HG02852 (cell line): ENCODE measurements around the gene DNAAF5.
"Not testable (repeated sequence)": the region's sequence is repeated elsewhere in the genome, so short reads cannot be mapped to it uniquely, and the experiment has no call there.

ENCODE experiments used
- ATAC-seq: cut with Tn5 transposase; IDR thresholded peaks from one replicate; pipeline ENCODE4 v1.9.1; 2021; ENCODE audit warnings: mild to moderate bottlenecking, moderate library complexity; ENCODE audit not compliant: unreplicated experiment

DNAAF5 gene

DNA sequence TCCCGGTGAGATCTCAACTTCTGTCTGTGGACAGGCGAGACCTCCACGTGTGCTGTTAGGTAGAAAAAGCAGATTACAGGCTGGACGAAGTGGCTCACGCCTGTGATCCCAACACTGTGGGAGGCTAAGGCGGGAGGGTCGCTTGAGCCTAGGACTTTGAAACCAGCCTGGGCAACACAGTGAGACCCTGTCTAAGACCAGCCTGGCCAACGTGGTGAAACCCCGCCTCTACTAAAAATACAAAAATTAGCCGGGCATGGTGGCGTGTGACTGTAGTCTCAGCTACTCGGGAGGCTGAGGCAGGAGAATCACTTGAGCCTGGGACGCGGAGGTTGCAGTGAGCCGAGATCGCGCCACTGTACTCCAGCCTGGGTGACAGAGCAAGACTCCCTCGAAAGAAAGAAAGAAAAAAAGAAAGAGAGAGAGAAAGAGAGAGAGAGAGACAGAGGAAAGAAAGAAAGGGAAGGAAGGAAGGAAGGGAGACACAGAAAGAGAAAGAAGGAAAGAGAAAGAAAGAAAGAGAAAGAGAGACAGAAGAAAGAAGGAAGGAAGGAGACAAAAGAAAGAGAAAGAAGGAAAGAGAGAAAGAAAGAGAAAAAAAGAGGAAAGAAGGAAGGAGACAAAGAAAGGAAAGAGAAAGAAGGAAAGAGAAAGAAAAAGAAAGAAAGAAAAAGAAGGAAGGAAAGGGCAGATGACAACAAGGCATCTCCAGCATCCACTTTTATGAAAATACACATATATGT lies 76.2 kb downstream of the DNAAF5 start:
- ATAC-seq, result no peak

DNA sequence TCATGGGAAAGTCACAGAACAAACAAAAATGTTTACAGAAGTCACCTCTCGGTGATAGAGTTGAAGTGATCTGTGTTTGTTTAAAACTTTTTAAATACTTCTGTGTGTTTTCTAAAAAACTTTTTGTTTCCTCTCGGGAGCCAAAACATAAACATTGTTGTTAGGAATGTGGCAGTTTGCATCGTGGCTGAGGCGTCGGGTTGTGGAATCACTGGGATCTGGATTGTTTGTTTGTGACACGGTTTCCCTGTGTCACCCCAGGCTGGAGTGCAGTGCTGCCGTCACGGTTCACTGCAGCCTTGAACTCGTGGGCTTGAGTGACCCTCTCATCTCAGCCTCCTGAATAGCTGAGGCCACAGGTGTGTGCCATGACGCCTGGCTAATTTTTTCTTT lies 76.7 kb downstream of the DNAAF5 start:
- no peak for ATAC-seq

DNA sequence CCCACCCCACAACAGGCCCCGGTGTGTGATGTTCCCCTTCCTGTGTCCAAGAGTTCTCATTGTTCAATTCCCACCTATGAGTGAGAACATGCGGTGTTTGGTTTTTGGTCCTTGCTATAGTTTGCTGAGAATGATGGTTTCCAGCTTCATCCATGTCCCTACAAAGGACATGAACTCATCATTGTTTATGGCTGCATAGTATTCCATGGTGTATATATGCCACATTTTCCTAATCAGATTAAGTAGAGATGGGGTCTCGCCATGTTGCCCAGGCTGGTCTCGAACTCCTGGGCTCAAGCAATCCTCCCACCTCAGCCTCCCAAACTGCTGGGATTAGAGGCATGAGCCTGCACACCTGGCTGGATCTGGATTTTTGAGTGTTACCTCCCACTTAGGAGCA lies 77.3 kb downstream of the DNAAF5 start:
- ATAC-seq, result not testable (repeated sequence)

DNA sequence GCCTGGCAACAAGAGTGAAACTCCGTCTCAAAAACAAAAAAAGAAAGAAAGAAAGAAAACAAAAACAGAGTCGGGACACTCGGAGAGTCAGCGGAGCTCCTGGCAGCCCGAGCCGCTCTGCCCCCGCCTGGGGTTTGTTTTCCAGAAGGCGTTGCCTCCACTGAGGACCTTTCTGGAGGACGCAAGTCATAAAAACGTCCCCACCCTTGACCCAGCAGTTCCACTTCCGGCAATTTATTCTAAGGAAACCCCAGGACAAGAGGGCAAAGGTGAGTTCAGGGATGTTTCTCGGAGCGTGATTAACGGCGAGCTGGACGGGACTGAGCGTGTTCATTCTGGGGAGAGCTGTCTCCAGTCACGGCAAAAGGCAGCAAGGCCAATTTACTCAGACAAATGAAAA lies 78.8 kb downstream of the DNAAF5 start:
- ATAC-seq, result no peak

DNA sequence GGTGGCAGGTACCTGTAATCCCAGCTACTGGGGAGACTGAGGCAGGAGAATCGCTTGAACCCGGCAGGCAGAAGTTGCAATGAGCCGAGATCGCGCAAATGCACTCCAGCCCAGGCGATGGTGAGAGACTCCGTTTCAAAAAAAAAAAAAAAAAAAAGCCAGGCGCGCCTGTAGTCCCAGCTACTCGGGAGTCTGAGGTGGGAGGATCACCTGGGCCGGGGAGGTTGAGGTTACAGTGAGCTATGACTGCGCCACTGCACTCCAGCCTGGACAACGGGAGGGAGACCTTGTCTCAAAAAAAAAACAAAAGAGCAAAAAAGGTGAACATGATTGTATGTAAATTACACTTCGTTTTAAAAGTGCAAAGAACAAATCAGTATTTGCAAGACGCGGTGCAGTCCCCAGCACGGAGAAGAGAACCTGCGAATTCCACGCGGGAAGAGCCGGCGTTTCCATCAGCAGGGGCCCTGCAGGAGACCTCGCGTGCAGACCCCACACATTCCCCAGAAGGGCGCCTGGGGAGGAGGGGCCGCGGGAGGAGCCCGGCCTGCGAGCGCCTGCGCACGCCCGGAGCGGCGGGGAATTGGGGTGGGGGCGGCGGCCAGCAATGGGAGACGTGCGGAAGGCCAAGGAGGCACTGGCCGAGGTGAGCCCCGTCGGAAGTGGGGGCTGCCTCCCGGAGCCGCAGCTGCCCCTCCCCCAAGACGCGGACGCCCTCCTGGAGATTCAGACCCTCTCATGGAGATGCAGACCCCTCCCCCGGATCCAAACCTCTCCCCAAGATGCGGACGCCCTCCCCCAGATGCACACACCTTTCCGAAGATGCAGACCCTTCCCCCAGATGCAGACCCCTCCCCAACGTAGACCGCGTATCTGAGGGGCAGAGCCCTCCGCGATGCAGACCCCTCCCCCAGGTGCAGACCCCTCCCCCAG lies 89.1 kb downstream of the DNAAF5 start:
- no peak for ATAC-seq

DNA sequence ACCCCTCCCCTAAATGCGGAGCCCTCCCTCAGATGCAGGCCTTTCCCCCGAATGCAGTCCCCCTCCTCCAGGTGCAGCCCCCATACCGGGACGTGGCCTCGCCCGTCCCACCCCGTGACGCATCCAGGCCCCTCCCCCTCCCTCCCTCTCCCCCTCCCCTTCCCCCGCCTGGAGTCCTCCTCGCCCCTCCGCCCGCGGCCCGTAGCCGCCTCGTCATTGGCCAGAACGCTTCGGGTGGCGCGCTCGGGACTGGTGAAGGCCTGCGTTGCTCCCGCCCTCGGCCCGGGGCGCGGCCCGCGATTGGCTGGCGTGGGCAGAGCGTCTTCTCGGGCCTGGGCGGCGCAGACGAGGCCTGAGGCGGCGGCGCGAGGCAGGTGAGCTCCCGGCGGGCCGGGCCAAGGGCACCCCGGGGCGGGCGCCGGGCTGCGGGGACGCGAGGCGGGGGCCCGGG lies 89.8 kb downstream of the DNAAF5 start:
- ATAC-seq, result peak; percentile 87

DNA sequence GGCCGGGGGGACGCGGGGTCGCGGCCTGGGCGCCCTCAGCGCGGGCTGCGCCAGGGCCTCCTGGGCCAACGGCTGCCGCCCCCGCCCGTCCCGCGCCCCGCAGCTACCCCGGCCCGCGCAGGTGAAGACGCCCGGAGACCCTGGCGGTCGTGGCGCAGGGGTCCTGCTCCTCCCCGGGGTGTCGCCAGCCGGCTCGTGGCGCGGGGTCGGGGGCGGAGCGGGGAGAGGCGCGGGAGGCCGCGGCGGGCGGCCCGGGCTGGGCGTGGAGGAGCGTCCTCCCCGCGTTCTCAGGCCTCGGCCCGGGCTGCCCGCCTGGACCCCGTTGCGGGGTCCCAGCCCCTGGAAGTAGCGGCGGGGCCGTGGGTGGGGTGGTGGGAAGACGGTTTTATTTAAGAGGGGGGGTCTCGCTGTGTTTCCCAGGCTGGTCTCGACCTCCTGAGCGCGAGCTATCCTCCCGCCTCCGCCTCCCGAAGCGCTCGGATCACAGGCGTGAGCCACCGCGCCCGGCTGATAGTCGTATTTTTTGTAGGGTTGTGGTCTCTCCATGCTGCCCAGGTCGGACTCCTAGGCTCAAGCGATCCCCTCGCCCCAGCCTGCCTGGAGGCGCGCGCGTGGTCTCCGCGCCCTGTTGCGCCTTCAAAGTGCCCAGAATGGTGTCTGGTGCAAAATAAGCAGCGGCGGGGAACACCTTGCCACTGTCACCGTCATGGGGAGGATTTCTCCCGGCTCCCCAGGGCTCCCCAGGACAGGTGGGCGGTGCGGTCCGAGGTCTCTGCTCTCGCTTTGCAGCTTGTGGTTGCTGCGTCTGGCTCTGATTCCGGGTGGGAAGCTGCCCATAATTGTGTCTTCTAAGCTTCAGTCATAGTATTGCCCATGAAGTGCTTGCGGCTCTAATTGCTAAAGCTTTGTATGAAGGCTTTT lies 90.5 kb downstream of the DNAAF5 start:
- ATAC-seq, result peak; percentile 16

DNA sequence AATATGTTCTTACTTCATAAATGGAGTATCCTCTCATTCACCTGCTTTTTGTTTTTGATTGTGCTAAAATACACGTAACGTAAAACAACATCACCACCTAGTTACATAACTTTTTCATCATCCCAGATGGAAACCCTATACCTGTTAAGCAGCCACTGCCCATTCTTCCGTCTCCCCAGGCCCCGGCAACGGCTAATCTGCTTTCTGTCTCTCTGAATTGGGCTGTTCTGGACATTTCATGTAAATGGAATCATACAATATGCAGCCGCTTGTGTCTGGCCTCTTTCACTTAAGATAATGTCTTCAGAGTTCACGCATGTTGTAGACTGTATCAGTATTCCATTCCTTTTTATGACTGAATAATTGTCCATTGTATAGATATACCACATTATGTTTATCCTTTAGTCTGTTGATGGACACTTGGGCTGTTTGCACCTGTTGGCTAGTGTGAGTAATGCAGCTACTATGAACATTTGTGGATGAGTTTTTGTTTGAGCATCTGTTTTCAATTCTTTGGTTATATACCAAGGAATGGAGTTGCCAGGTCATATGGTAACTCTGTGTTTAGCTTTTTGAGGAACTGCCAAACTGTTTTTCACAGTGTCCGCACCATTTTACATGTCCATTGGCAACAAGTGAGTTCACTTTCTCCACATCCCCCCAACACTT lies 91.7 kb downstream of the DNAAF5 start:
- no peak for ATAC-seq

DNA sequence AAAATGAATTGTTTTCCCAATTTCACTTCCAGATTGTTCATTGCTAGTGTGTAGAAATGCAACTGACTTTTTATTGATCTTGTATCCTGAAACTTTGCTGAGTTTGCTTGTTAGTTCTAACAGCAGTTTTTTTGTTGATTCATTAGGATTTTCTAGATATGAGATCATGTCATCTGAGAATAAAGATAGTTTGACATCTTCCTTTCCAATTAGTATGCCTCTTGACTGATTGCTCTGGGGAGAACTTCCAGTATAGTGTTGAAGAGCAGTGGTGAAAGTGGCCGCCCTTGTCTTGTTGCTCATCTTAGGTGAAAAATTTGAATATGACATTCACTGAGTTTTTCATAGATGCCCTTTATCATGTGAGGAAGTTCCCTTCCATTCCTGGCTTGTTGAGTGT lies 93.8 kb downstream of the DNAAF5 start:
- no peak for ATAC-seq

DNA sequence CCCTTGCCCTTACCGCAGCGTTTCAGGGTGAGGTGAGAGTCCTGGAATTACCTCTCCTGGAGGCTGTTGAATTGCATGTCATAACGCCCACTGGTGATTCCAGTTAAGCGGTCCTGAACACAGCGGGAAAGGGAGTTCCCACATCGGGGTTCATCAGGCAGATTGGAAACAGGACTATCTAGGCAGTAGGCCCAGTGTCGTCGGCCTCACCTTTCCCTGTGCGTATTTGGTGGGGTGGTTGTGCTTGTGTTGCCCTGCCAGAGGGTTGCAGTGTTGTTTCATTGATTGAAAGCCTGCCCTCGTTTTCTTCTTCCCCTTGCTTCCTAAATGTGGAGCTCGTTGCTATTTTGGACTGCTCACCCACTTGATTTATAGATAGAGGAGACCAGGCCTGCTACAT lies 95.2 kb downstream of the DNAAF5 start:
- ATAC-seq, result no peak

DNA sequence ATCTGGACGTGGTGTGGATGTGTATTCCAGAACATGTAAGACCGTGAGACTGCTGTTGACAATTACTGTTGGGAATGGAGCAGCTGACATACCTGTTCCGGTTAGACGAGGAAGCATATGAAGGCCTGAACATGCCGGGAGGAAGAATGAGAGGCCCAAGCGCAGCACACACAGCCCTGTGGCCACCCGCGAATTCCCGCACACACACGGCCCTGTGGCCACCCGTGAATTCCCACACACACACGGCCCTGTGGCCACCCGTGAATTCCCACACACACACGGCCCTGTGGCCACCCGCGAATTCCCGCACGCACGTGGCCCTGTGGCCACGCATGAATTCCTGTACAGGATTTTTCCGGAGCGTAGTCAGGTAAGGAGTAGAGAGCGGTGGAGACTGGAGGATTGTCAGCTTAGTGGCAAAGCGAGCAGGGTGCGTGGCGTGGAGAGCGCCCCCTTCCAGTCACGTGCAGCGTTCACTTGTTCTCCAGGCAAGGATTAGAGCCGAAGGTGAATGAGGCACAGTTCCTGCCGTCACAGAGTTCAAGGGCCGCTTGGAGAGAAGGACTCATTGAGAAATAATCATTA lies 96.3 kb downstream of the DNAAF5 start:
- no peak for ATAC-seq

DNA sequence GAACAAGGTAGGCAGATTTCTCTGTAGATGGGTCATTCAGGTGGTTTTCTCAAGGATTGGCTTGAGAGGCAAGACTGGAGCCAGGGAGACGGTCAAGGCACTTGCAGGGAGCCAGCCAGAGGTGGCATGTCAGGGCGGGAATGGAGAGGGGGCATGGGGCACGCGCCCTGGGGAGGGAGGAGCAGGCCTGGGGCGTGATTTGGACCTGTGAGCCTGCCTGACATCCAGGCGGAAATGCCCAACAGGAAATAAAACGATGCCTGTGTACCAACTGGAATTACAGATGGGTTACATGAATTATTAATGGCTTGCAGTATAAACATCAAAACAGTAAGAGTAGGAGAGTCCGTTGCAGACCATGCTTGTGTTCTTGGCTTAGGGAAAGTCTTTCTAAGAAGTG lies 97.2 kb downstream of the DNAAF5 start:
- ATAC-seq, result no peak

DNA sequence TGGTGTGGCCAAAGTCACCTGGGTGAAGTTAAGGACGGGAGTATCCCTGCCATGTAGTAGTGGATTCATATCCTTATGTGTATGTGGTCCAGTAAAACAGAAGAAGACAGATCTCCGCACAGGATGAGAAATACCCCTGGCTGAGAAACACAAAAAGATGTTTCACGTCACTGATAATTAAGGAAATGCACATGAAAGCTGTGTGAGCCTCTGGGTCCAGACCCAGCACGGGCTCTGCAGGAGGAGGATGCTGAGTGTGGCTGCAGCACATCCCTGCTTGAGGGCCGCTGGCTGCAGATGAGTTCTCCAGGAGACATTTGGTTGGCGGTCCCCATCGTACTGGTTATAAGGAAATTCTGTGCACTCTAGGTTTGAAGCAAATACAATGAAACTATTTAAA lies 97.6 kb downstream of the DNAAF5 start:
- ATAC-seq, result no peak

DNA sequence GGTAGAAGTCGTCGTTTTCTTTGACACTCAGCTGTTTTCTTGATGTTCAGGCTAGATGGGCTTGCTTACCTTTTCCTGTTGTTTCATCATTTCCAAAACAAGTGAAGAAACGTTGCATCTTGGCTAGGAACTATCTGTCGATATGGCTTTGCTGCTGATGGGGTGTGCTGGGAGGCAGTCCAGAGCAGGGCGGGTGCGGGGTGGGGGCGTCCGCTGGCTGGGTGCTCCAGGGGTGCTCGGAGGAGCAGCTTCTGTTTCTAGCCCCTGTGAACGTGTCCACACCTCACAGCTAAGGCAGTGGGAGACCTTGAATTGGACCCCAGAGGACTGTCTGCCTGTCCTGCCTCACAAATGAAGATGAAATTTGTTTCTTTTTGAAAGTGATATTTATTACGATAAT lies 98.2 kb downstream of the DNAAF5 start:
- no peak for ATAC-seq

DNA sequence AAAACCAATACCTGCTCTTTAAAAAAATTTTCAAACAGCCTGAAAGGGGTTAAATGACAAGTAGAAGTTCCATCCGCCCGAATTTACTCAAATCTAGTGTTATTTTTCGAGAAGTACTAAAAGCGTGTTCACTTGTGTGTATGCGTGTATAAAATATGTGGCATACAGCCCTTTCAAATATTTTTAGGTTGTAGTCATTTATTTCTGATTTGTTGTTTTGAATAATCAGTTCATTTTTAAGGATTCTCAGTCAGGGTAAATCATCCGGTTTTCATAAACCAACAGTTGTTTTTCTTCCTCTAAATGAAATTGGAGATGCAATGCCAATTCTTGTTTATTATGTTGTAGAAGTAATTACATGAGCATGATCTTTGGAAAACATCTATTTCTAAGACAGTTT lies 98.9 kb downstream of the DNAAF5 start:
- ATAC-seq, result no peak

DNA sequence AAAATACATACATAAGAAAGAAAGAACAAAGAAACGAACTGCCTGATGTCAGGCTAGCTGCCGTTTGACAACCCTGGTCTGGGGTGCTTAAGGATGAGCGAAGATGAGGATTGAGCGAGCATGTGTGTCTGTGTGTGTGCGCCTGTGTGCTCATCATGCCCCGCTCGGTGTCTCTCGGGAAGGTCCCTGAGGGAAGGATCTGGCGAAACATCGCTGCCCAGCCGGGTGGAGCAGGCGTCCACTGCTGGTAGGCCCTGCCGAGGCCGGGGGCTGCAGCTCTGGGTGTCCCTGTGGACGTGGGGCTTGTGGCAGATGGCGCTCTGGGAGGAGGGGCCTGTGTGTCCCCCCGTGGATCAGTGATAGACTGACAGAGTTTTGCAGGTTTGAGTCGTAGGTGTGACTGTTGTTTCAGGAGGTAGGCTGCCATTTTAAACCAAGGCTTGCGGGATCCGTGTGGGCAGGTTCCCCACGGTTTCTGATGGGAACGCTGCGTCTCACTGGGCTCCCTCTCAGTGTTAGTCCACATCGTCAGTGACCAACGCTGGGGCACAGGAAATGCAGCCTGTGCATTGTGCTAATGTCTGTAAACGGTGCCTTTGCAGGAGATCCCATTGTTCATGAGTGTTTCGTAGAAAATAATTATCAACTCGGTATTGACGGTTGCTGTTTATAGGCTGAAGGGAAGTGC lies 99.9 kb downstream of the DNAAF5 start:
- no peak for ATAC-seq

DNA sequence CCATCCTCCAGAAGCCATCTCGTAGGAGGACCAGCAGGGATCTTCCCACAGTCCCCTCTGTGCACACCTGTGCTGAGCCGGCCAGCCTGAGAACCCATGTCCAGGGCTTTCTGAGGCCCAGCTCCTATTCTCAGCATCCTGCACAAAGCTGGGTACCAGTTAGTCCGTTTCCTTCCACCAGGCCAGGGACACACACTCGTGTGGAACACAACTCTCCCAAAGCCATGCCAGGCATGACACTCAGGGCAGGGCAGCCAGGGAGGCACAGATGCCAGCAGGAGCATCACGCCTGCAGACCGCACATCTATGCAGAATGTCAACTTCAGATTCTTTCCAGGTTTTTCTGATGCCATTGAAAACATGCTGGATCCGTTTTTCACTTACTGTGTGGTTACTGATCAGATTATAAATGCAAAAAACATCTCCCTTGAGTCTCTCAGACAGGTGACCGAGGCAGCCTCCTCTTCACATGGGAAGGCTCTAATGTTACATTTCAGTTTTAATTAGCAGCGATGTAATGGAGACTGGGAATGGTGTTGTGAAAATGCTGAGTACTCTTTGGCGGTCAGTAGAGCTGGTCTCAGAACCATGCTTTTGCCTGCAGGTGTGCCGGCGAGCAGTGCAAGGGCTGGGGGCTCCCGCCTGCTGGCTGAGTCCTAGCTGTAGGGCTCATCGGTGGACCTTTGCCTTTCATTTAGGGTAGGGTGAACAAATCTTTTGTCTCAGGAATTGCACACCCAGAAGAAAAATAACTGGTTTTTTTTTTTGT lies 102.5 kb downstream of the DNAAF5 start:
- no peak for ATAC-seq

DNA sequence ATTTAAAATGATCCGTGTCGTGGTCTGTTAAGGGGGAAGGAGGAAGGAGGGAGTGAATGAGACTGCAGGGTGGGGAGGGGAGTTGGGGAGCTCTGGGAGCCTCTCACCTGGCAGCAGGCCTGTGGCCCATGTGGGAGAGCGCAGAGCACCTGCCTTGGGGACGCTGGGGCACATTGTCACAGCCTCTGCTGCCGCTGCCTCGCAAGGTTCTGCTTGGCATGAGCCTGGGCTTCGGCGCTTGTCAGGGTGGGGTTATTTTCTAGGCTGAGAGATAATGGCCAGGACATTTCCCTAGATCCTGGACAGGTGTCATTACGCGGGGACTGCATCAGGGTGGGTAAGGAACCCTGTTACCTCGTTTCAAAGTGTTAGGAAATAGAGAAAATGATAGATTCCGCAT lies 103.6 kb downstream of the DNAAF5 start:
- no peak for ATAC-seq
